ENCODE data around the gene OPN1MW2.
"Not testable (repeated sequence)": the region's sequence is repeated elsewhere in the genome, so short reads cannot be mapped to it uniquely, and the experiment has no call there.

GRCh38 chrX:154209670-154210418 lies 9.7 kb upstream of the OPN1MW2 start:
- not testable (repeated sequence) for TF ChIP-seq POLR2A, CTCF (IDR thresholded peaks at IDR 0.05)

All from heart left ventricle (tissue), 13 donors.